ENCODE results near the gene SLC31A2.
"Not testable (repeated sequence)": the region's sequence is repeated elsewhere in the genome, so short reads cannot be mapped to it uniquely, and the experiment has no call there.

The SLC31A2 gene

GRCh38 chr9:113148781-113149510 is 1.9 kb upstream of the SLC31A2 start:
- peaks cover 0 to 11% (median 0%) of the 10 kb centered on the region in 11 experiments; a peak in 3 of 22 replicates for H3K36me3 ChIP-seq
- no peak overlapping the region for H3K9ac ChIP-seq
- H3K27ac ChIP-seq = no peak overlapping the region
- H4K20me1 ChIP-seq = peaks cover 0 to 5% (median 0%) of the 10 kb centered on the region in 11 experiments; a peak in 2 of 22 replicates
- H3K4me1 ChIP-seq = peaks cover 15 to 38% (median 24%) of the 10 kb centered on the region in 10 experiments
- peak overlapping the region in 3 of 11 experiments; percentile 11 to 97 (median 83); a peak in 5 of 22 replicates for H3K4me2 ChIP-seq
- no peak overlapping the region for H3K4me3 ChIP-seq
- H3K27me3 ChIP-seq = no peaks in the 10 kb centered on the region; a peak in 2 of 22 replicates
- no peak for TF ChIP-seq Cebpa-rat (IDR thresholded peaks at IDR 0.05)
- no peaks in the 10 kb centered on the region for H3K9me3 ChIP-seq (replicated peaks in 1 of 11)

GRCh38 chr9:113149561-113149960 is 1.2 kb upstream of the SLC31A2 start:
- not testable (repeated sequence) for H3K27ac ChIP-seq; H3K9me3 ChIP-seq (replicated peaks in 1 of 11); H3K27me3 ChIP-seq; H4K20me1 ChIP-seq; H3K9ac ChIP-seq; H3K4me3 ChIP-seq
- peaks cover 21 to 44% (median 30%) of the 10 kb centered on the region in 10 experiments for H3K4me1 ChIP-seq
- H3K36me3 ChIP-seq = peaks cover 0 to 11% (median 0%) of the 10 kb centered on the region in 11 experiments; a peak in 3 of 22 replicates
- peak overlapping the region in 3 of 11 experiments; percentile 11 to 97 (median 83); a peak in 5 of 22 replicates for H3K4me2 ChIP-seq

GRCh38 chr9:113151696-113152630 is 1.2 kb downstream of the SLC31A2 start:
- TF ChIP-seq Cebpa-rat (IDR thresholded peaks at IDR 0.05) = peak in 2 of 11 experiments; percentile 31 to 32; a peak in 1 of 22 replicates
- no peaks in the 10 kb centered on the region for H3K9me3 ChIP-seq (replicated peaks in 1 of 11)
- peak overlapping the region; percentile 72 to 95 (median 84) for H3K4me3 ChIP-seq
- peak overlapping the region in 9 of 11 experiments; percentile 67 to 99 (median 81); a peak in 16 of 22 replicates for H3K27ac ChIP-seq
- no peaks in the 10 kb centered on the region; a peak in 2 of 22 replicates for H3K27me3 ChIP-seq
- peak overlapping the region; percentile 76 to 99 (median 85); a peak in 21 of 22 replicates for H3K9ac ChIP-seq
- peaks cover 0 to 29% (median under 1%) of the 10 kb centered on the region in 11 experiments; a peak in 6 of 22 replicates for H3K36me3 ChIP-seq
- peak overlapping the region; percentile 84 to 97 (median 93) for H3K4me2 ChIP-seq
- H4K20me1 ChIP-seq = peaks cover 0 to 34% (median 0%) of the 10 kb centered on the region in 11 experiments; a peak in 4 of 22 replicates
- peaks cover 41 to 68% (median 53%) of the 10 kb centered on the region in 10 experiments for H3K4me1 ChIP-seq

GRCh38 chr9:113152699-113153098 is 1.9 kb downstream of the SLC31A2 start:
- Histone ChIP-seq H3K4me2 (peak overlapping the region; percentile 84 to 97 (median 93); a peak in 21 of 22 replicates), H4K20me1 (peaks cover 0 to 41% (median 0%) of the 10 kb centered on the region in 11 experiments; a peak in 6 of 22 replicates)

GRCh38 chr9:113153599-113153998 is 2.8 kb downstream of the SLC31A2 start:
- peak overlapping the region in 3 of 10 experiments; percentile 30 to 91 (median 75); a peak in 4 of 20 replicates for H3K4me3 ChIP-seq
- H3K4me1 ChIP-seq = peaks cover 41 to 84% (median 56%) of the 10 kb centered on the region in 10 experiments
- H3K36me3 ChIP-seq = peaks cover 3 to 45% (median 16%) of the 10 kb centered on the region in 11 experiments; a peak in 20 of 22 replicates
- H3K27ac ChIP-seq = peak overlapping the region in 6 of 11 experiments; percentile 33 to 99 (median 84); a peak in 11 of 22 replicates
- H3K27me3 ChIP-seq = no peaks in the 10 kb centered on the region; a peak in 2 of 22 replicates
- H3K9ac ChIP-seq = peak overlapping the region in 3 of 11 experiments; percentile 53 to 99 (median 96); a peak in 6 of 22 replicates
- no peak for TF ChIP-seq Cebpa-rat (IDR thresholded peaks at IDR 0.05)
- no peaks in the 10 kb centered on the region for H3K9me3 ChIP-seq (replicated peaks in 1 of 11)
- peaks cover 0 to 50% (median 0%) of the 10 kb centered on the region in 11 experiments; a peak in 7 of 22 replicates for H4K20me1 ChIP-seq
- H3K4me2 ChIP-seq = peak overlapping the region in 10 of 11 experiments; percentile 46 to 97 (median 72); a peak in 19 of 22 replicates

More at GRCh38 chr9:113152699-113153098, 1.9 kb downstream of the SLC31A2 start:
- H3K9ac ChIP-seq = peak overlapping the region in 4 of 11 experiments; percentile 89 to 99 (median 96); a peak in 6 of 22 replicates
- H3K27ac ChIP-seq = peak overlapping the region in 4 of 11 experiments; percentile 88 to 99 (median 96); a peak in 9 of 22 replicates
- peak overlapping the region in 4 of 10 experiments; percentile 75 to 95 (median 90); a peak in 8 of 20 replicates for H3K4me3 ChIP-seq
- H3K36me3 ChIP-seq = peaks cover 0 to 36% (median 8%) of the 10 kb centered on the region in 11 experiments; a peak in 17 of 22 replicates
- H3K27me3 ChIP-seq = no peaks in the 10 kb centered on the region; a peak in 2 of 22 replicates
- no peaks in the 10 kb centered on the region for H3K9me3 ChIP-seq (replicated peaks in 1 of 11)
- H3K4me1 ChIP-seq = peaks cover 41 to 76% (median 56%) of the 10 kb centered on the region in 10 experiments
- TF ChIP-seq Cebpa-rat (IDR thresholded peaks at IDR 0.05) = no peak

GRCh38 chr9:113154471-113154870 is 3.7 kb downstream of the SLC31A2 start:
- Histone ChIP-seq H3K9me3 (replicated peaks in 1 of 11) (no peaks in the 10 kb centered on the region), H3K9ac (peak overlapping the region in 7 of 11 experiments; percentile 19 to 99 (median 54); a peak in 11 of 22 replicates), H3K4me1 (peaks cover 41 to 79% (median 56%) of the 10 kb centered on the region in 10 experiments), H3K4me3 (peak overlapping the region in 3 of 10 experiments; percentile 30 to 91 (median 75); a peak in 6 of 20 replicates), H3K4me2 (peak overlapping the region; percentile 32 to 97 (median 65)), H4K20me1 (peaks cover 0 to 59% (median 0%) of the 10 kb centered on the region in 11 experiments; a peak in 7 of 22 replicates), H3K27me3 (no peaks in the 10 kb centered on the region; a peak in 2 of 22 replicates), H3K27ac (peak overlapping the region; percentile 9 to 99 (median 62); a peak in 20 of 22 replicates), H3K36me3 (peaks cover 11 to 54% (median 24%) of the 10 kb centered on the region in 11 experiments; a peak in 21 of 22 replicates)
- no peak for TF ChIP-seq Cebpa-rat (IDR thresholded peaks at IDR 0.05)

- Histone ChIP-seq H3K4me2 (peak overlapping the region; percentile 32 to 97 (median 65); a peak in 20 of 22 replicates), H3K9ac (peak overlapping the region in 6 of 11 experiments; percentile 19 to 99 (median 56); a peak in 9 of 22 replicates), H4K20me1 (peaks cover 0 to 64% (median 0%) of the 10 kb centered on the region in 11 experiments; a peak in 7 of 22 replicates), H3K4me1 (peaks cover 41 to 74% (median 56%) of the 10 kb centered on the region in 10 experiments), H3K27me3 (no peaks in the 10 kb centered on the region; a peak in 2 of 22 replicates), H3K9me3 (replicated peaks in 1 of 11) (no peaks in the 10 kb centered on the region), H3K27ac (peak overlapping the region; percentile 34 to 99 (median 62); a peak in 21 of 22 replicates), H3K4me3 (peak overlapping the region in 2 of 10 experiments; percentile 75 to 91; a peak in 3 of 20 replicates), H3K36me3 (peaks cover 16 to 59% (median 29%) of the 10 kb centered on the region in 11 experiments)
- TF ChIP-seq Cebpa-rat (IDR thresholded peaks at IDR 0.05) = peak in 6 of 11 experiments; percentile 19 to 69 (median 51); a peak in 6 of 22 replicates
Measured at GRCh38 chr9:113154946-113155345, 4.1 kb downstream of the SLC31A2 start.

All from BLaER1 treated with 17β-estradiol and CSF1 and Interleukin-3, amounts not matched to agents 10 nM and 100 nM (cell line).